Activated CD8-positive, alpha-beta T cell treated with anti-CD3 and anti-CD28 coated beads, Interleukin-2, amount 10 ng/mL, durations not matched to agents 7 days and 5 days (primary cell): ENCODE results near the gene MAGED2. TPM values are rescaled to one million over a fixed set of nuclear protein-coding genes. Genes with fewer than 3 reads are reported as not detected.

ENCODE experiments used
- ATAC-seq: fragments of 150-1000 bp; cut with Tn5 transposase; one replicate; pipeline ENCODE4 v1.10.0; 2021; ENCODE audit warnings: moderate library complexity
- CTCF ChIA-PET: fragments of 350-600 bp; sonication (Branson Sonifier 250); formaldehyde crosslinking; loops from one replicate; lab custom pipeline; 2021; ENCODE audit warnings: antibody characterized with exemption; lab: Charles Lee
- POLR2A ChIA-PET: fragments of 350-600 bp; sonication (Branson Sonifier 250); formaldehyde crosslinking; loops from one replicate; lab custom pipeline; 2021; ENCODE audit warnings: antibody characterized with exemption; lab: Charles Lee
- DNase-seq: peaks from one replicate; pipeline ENCODE4 v3.0.0-alpha.2; 2020
- H3K27ac Mint-ChIP-seq: one replicate; pipeline ENCODE4 v1.8.0; 2021; ENCODE audit warnings: mild to moderate bottlenecking, mixed read lengths
- H3K27me3 Mint-ChIP-seq: one replicate; pipeline ENCODE4 v1.8.0; 2021; ENCODE audit warnings: low read depth, mixed read lengths
- H3K36me3 Mint-ChIP-seq: one replicate; pipeline ENCODE4 v1.8.0; 2021; ENCODE audit warnings: low read depth, mixed read lengths
- H3K4me1 Mint-ChIP-seq: one replicate; pipeline ENCODE4 v1.8.0; 2021; ENCODE audit warnings: low read depth, mixed read lengths
- H3K4me3 Mint-ChIP-seq: one replicate; pipeline ENCODE4 v1.8.0; 2021; ENCODE audit warnings: mild to moderate bottlenecking, mixed read lengths
- H3K9me3 Mint-ChIP-seq: one replicate; pipeline ENCODE4 v1.8.0; 2022; ENCODE audit warnings: mixed read lengths; ENCODE audit not compliant: insufficient read depth
- total RNA-seq, 2 experiments: library from RNA; stranded (reverse); gene quantifications; one replicate each; pipeline ENCODE4 v1.2.3, GENCODE V29; 2021

The MAGED2 gene
- total RNA-seq, 2 experiments from 2014 or later, result 48.8 to 50.4 TPM

GRCh38 chrX:54794795-54795194 is 12.8 kb upstream of the MAGED2 start:
- H3K27ac Mint-ChIP-seq, result no peak overlapping the region
- no peak for ATAC-seq
- no peaks in the 10 kb centered on the region for H3K27me3 Mint-ChIP-seq
- H3K4me3 Mint-ChIP-seq, result no peak overlapping the region
- no peaks in the 10 kb centered on the region for H3K4me1 Mint-ChIP-seq
- CTCF ChIA-PET, result no interaction called here
- H3K36me3 Mint-ChIP-seq, result no peaks in the 10 kb centered on the region
- H3K9me3 Mint-ChIP-seq, result no peaks in the 10 kb centered on the region
- POLR2A ChIA-PET, result no interaction called here
- DNase-seq, result no peak

GRCh38 chrX:54798137-54798536 is 9.4 kb upstream of the MAGED2 start, which contains the start of gene ITIH6:
TSS of gene ITIH6 (minus strand) at chrX:54798255. CDS start at chrX:54798210, 45 bp downstream.
- Mint-ChIP-seq H3K9me3 (no peaks in the 10 kb centered on the region), H3K27me3 (peaks cover 3% of the 10 kb centered on the region), H3K36me3 (no peaks in the 10 kb centered on the region), H3K4me3 (no peak within 1 kb of the TSS), H3K27ac (no peak within 1 kb of the TSS), H3K4me1 (no peaks in the 10 kb centered on the region)
- DNase-seq (no peak), ATAC-seq (no peak)
- ChIA-PET POLR2A (no interaction called here), CTCF (interaction anchor here (1.5 kb wide), 1 partner anchor 12 kb away, joined by 6 read pairs; no protein-coding TSS in a partner anchor)

GRCh38 chrX:54799046-54799445 is 8.5 kb upstream of the MAGED2 start:
- no peak overlapping the region for H3K27ac Mint-ChIP-seq
- no peaks in the 10 kb centered on the region for H3K36me3 Mint-ChIP-seq
- ATAC-seq, result no peak
- DNase-seq, result no peak
- no peak overlapping the region for H3K4me3 Mint-ChIP-seq
- no peaks in the 10 kb centered on the region for H3K9me3 Mint-ChIP-seq
- H3K27me3 Mint-ChIP-seq, result peaks cover 3% of the 10 kb centered on the region
- CTCF ChIA-PET, result interaction anchor here (1.5 kb wide), 1 partner anchor 13 kb away, joined by 6 read pairs; no protein-coding TSS in a partner anchor
- H3K4me1 Mint-ChIP-seq, result no peaks in the 10 kb centered on the region
- POLR2A ChIA-PET, result no interaction called here

GRCh38 chrX:54808109-54808604 is 612 bp downstream of the MAGED2 start:
- peak; percentile 48 for ATAC-seq
- POLR2A ChIA-PET, result interaction anchor here (0.7 to 1.3 kb wide), 2 partner anchors 169 to 909 kb away, joined by 6 to 9 read pairs; no protein-coding TSS in a partner anchor
- CTCF ChIA-PET, result interaction anchor here (0.9 to 1.3 kb wide), 2 partner anchors 169 to 192 kb away, joined by 3 read pairs; partner anchors contain the start of gene APEX2
- Mint-ChIP-seq H3K4me1 (peaks cover 15% of the 10 kb centered on the region), H3K27ac (peak overlapping the region; percentile 90), H3K4me3 (peak overlapping the region; percentile 87), H3K36me3 (peaks cover 17% of the 10 kb centered on the region), H3K9me3 (no peaks in the 10 kb centered on the region), H3K27me3 (peaks cover 9% of the 10 kb centered on the region)
- peak; percentile 50 for DNase-seq

- peaks cover 9% of the 10 kb centered on the region for H3K27me3 Mint-ChIP-seq
- ATAC-seq, result peak; percentile 96
- POLR2A ChIA-PET, result interaction anchor here (0.7 to 1.3 kb wide), 3 partner anchors 169 to 908 kb away, joined by 3 to 9 read pairs (median 6); partner anchors contain the start of gene APEX2
These were observed 1.3 kb downstream of the MAGED2 start for GRCh38 chrX:54808605-54809483.

GRCh38 chrX:54810532-54810931 is 3.0 kb downstream of the MAGED2 start:
- ATAC-seq, result no peak
- H3K36me3 Mint-ChIP-seq, result peaks cover 29% of the 10 kb centered on the region
- ChIA-PET POLR2A (no interaction called here), CTCF (no interaction called here)
- H3K4me1 Mint-ChIP-seq, result peaks cover 15% of the 10 kb centered on the region
- no peak for DNase-seq
- no peaks in the 10 kb centered on the region for H3K9me3 Mint-ChIP-seq
- H3K27ac Mint-ChIP-seq, result no peak overlapping the region
- no peak overlapping the region for H3K4me3 Mint-ChIP-seq
- peaks cover 6% of the 10 kb centered on the region for H3K27me3 Mint-ChIP-seq

More at GRCh38 chrX:54808605-54809483, 1.3 kb downstream of the MAGED2 start:
- CTCF ChIA-PET, result interaction anchor here (0.9 to 1.3 kb wide), 2 partner anchors 169 to 191 kb away, joined by 3 read pairs; partner anchors contain the start of gene APEX2
- Mint-ChIP-seq H3K27ac (peak overlapping the region; percentile 90), H3K9me3 (no peaks in the 10 kb centered on the region), H3K4me3 (peak overlapping the region; percentile 87), H3K4me1 (peaks cover 15% of the 10 kb centered on the region), H3K36me3 (peaks cover 22% of the 10 kb centered on the region)
- DNase-seq, result peak; percentile 94

GRCh38 chrX:54811301-54811885 is 3.8 kb downstream of the MAGED2 start:
- H3K9me3 Mint-ChIP-seq, result no peaks in the 10 kb centered on the region
- H3K27me3 Mint-ChIP-seq, result no peaks in the 10 kb centered on the region
- POLR2A ChIA-PET, result no interaction called here
- peaks cover 38% of the 10 kb centered on the region for H3K36me3 Mint-ChIP-seq
- H3K27ac Mint-ChIP-seq, result no peak overlapping the region
- DNase-seq (no peak), ATAC-seq (no peak)
- no peak overlapping the region for H3K4me3 Mint-ChIP-seq
- H3K4me1 Mint-ChIP-seq, result peaks cover 15% of the 10 kb centered on the region
- CTCF ChIA-PET, result no interaction called here

GRCh38 chrX:54812306-54812705 is 4.8 kb downstream of the MAGED2 start:
- Mint-ChIP-seq H3K4me1 (peaks cover 15% of the 10 kb centered on the region), H3K36me3 (peaks cover 39% of the 10 kb centered on the region), H3K27ac (no peak overlapping the region), H3K4me3 (no peak overlapping the region), H3K9me3 (no peaks in the 10 kb centered on the region), H3K27me3 (no peaks in the 10 kb centered on the region)
- POLR2A ChIA-PET, result no interaction called here
- DNase-seq (no peak), ATAC-seq (no peak)
- CTCF ChIA-PET, result no interaction called here

GRCh38 chrX:54817220-54817820 is 9.8 kb downstream of the MAGED2 start:
- no peak overlapping the region for H3K4me3 Mint-ChIP-seq
- ChIA-PET POLR2A (no interaction called here), CTCF (no interaction called here)
- H3K27me3 Mint-ChIP-seq, result no peaks in the 10 kb centered on the region
- H3K36me3 Mint-ChIP-seq, result peaks cover 26% of the 10 kb centered on the region
- peaks cover 8% of the 10 kb centered on the region for H3K4me1 Mint-ChIP-seq
- H3K9me3 Mint-ChIP-seq, result no peaks in the 10 kb centered on the region
- no peak overlapping the region for H3K27ac Mint-ChIP-seq
- DNase-seq (no peak), ATAC-seq (no peak)

GRCh38 chrX:54818221-54818620 is 10.7 kb downstream of the MAGED2 start:
- ATAC-seq (no peak), DNase-seq (no peak)
- Mint-ChIP-seq H3K4me1 (peaks cover 8% of the 10 kb centered on the region), H3K36me3 (peaks cover 22% of the 10 kb centered on the region), H3K27ac (no peak overlapping the region), H3K9me3 (no peaks in the 10 kb centered on the region), H3K4me3 (no peak overlapping the region), H3K27me3 (no peaks in the 10 kb centered on the region)
- CTCF ChIA-PET, result no interaction called here
- POLR2A ChIA-PET, result no interaction called here

- POLR2A ChIA-PET, result no interaction called here
- ATAC-seq (no peak), DNase-seq (no peak)
- Mint-ChIP-seq H3K4me1 (peaks cover 8% of the 10 kb centered on the region), H3K36me3 (peaks cover 13% of the 10 kb centered on the region), H3K27me3 (no peaks in the 10 kb centered on the region), H3K9me3 (no peaks in the 10 kb centered on the region), H3K27ac (no peak overlapping the region), H3K4me3 (no peak overlapping the region)
- CTCF ChIA-PET, result no interaction called here
These were observed 11.7 kb downstream of the MAGED2 start for GRCh38 chrX:54819201-54819600.
